GM20000 (cell line): ENCODE results near the gene ABAT.
"Not testable (repeated sequence)": the region's sequence is repeated elsewhere in the genome, so short reads cannot be mapped to it uniquely, and the experiment has no call there.

Experiments used
- DNase-seq: peaks from one replicate; pipeline ENCODE4 v3.0.0; 2012; ENCODE audit warnings: low spot score
- CTCF ChIP-seq: IDR thresholded peaks from 2 replicates; pipeline ENCODE4 v1.5.1; 2012; ENCODE audit warnings: mild to moderate bottlenecking, control low read depth; ENCODE audit errors: extremely low read depth, missing control alignments

ABAT gene

GRCh38 chr16:8645141-8645521, 29.3 kb upstream of the ABAT start:
- no peak for DNase-seq
- TF ChIP-seq CTCF, result no peak

- no peak for DNase-seq
- TF ChIP-seq CTCF, result no peak
Measured at GRCh38 chr16:8645831-8646230, 28.6 kb upstream of the ABAT start.

GRCh38 chr16:8646326-8647053, 27.9 kb upstream of the ABAT start:
- DNase-seq, result no peak
- TF ChIP-seq CTCF, result no peak

GRCh38 chr16:8647721-8648318, 26.6 kb upstream of the ABAT start:
- DNase-seq, result no peak
- no peak for TF ChIP-seq CTCF

- no peak for TF ChIP-seq CTCF
Measured at GRCh38 chr16:8648877-8649276, 25.5 kb upstream of the ABAT start.

GRCh38 chr16:8649829-8650554, 24.4 kb upstream of the ABAT start:
- no peak for TF ChIP-seq CTCF
- DNase-seq, result no peak

More at GRCh38 chr16:8648877-8649276, 25.5 kb upstream of the ABAT start:
- DNase-seq, result no peak

GRCh38 chr16:8651958-8652357, 22.5 kb upstream of the ABAT start:
- DNase-seq, result not testable (repeated sequence)
